HG03045 (cell line): ENCODE results near the gene IP6K3.

Experiments used
- ATAC-seq: cut with Tn5 transposase; IDR thresholded peaks from one replicate; pipeline ENCODE4 v1.9.1; 2021; ENCODE audit warnings: mild to moderate bottlenecking, moderate library complexity; ENCODE audit not compliant: unreplicated experiment

IP6K3 gene

DNA sequence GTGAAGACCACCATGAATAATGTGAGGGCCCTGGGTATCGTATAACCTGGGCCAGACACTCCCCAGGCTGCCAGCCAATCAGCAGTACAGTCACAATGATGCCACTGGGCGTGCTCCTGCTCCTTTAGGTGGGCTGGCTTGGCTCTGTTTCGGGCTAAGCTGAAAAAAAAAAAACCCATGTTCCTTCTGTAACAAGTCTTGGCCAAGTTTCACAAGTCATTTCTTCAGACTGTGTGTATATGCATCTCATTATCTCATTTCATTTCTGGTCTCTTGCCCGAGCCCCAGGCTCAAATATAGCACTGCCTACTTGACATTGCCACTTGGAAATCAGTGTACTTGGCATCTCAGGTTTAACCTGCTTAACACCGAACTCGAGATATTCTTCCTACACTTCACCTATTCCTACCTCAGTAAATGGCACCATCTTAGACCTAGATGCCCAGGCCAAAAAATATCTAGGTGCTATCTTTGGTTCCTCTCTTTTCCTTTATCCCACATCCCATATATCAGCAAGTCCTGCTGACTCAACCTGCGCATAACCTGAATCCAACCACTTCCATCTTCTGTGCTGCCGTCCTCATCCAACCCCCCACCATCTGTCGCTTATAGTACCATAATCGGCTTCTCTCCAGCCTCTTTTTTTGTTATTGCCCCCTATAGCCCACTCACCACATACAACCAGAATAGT lies 37.0 kb downstream of the IP6K3 start:
- no peak for ATAC-seq

- no peak for ATAC-seq
Observed at GRCh38 chr6:33708516-33709204, 38.0 kb downstream of the IP6K3 start.

DNA sequence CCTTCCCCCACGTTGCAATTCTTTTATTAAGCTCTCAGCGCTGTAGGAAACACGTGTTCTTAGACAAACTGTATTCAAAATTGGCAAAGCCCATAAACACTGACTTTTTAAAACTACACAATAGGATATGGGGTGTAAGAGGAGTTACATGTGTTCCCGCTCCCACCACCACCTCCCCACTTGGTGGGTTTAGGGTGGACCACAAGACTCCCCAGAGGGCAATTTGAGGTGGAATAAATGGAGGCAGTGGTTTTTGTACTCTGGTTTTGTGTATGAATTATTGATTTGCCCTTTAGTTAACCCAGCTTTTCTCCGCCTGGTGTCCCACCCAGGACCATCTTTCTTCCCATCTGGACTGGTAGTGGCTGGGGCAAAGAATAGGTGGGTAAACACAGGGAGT lies 38.9 kb downstream of the IP6K3 start:
- no peak for ATAC-seq

DNA sequence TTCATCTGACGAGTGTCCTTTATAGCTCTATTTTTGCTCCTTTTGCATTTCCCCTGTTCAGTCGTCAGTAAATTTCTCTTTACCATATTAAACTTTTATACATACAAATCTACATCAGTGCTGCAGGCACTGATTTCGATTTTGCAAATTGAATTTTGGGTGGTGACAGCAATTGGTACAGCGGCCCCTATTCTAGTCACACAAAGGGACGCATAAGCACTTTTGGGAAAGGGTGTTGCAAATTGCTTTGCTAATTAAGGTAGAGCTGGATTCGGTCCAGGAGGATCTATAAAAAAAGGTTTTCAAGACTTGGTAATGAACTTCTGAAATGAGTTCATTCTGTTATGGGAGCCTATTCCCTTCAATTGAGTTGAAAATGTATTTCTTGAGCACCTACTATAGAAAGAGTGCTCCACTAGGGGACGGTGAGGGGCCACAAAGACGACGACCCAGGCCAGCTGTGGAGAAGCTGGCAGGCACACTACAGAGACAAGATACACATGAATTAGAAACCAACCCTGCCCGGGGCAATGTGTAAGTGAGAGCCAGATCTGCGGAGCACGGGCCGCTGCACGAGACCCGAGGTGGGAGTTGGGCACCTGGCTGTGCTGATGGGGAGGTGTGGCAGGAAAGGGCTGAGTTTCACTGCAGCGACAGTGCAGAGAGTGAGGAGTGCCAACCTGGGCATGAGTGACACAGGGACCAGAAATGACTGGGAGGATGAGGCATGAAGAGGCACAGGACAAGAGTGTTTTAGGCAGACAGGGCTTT lies 40.6 kb downstream of the IP6K3 start:
- no peak for ATAC-seq

DNA sequence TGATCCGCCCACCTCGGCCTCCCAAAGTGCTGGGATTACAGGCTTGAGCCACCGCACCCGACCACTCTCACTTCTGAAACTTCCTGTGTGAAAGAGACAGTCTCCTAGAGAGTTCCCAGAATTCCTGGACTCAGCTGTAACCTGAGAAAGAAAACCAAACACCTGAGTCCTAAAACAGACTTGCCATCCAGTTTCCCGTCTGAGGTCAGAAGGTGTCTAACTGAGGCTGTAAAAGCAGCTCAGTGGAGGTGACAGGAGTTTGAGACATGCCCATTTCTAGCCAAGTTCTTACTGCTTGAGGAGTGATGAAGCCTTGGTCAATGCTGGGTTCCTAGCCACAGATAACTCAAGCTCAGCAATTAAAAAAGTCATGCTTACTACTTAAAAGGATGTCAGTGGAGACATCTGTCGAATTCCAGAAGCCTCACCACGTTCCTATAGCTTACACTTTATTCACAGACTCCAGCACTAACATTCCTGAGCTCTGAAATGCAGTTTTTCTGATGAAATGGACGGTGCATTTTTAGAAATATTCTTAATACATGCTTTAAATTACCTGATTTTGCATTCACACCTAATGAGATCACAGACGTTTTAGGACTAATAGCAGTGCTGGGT lies 41.3 kb downstream of the IP6K3 start:
- ATAC-seq, result no peak

DNA sequence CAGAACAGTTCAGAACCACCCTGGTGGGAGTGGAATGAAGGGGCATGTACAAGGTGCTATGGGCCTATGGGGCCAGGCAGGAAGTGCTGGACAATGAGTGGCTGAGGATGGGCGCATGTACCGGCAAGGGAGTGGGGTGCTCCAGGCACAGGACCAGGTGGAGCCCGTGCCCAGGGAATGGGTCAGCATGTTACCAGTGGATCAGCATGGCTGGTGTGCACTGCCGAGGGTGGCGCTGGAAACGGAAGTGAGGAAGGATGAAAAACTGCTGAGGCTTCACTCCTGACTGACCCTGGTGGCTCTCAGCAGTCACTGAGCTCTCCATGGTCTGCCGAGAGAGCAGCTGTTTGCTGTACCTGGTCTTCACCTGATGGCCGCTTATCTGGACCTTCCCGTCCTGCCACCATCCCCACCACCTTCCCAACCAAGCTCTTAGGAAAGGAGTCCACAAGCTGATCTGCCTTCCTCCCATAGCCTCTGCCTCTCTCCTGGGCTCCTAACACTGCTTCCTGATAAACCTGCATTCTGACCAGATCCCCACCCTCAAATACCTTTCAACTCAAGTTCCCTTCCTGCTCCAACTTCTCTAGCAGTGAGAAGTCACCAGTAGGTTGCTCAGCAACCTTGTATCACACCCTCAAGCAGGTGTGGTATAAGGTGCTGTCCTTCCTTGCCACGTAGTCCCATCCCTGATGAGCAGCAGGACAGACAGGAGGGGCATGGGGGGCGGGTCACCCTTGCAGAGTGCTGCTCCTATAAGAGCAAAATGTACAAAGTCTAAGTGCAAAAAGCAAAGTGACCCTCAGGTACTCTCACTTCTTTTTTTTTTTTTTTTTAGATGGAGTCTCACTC lies 42.3 kb downstream of the IP6K3 start:
- no peak for ATAC-seq

- no peak for ATAC-seq
Observed at GRCh38 chr6:33702345-33702977, 44.2 kb downstream of the IP6K3 start.

DNA sequence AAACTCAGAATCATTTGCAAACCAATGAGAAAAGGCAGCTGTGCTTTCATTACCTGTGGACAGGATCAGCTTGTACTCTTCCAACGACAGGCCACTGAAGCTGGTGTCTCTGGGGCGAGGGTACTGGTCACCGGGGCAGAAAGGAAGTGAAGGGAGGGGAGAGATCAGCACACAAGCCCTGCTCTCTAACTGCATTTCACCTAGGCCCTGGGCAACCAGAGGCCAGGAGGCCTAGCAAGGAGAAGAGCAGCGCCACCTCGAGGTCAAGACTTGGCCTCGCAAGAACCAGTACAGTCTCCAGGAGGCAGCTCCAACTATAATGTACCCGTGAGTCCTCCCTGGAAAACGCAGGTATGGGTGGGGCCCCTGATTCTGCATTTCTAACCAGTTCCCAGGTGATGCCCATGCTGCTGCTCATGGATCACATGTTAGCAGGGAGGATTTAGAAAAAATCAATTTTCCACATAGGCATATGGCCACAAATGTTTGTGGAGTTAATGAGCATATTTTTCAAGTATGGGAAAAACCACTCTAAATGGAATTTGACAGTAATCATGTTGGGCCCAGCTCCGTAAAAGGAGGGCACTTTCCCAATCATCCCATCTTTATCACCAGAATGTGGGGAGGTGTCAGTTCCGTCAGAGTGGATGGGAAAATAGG lies 46.2 kb downstream of the IP6K3 start:
- ATAC-seq, result no peak

- ATAC-seq, result no peak
Observed at GRCh38 chr6:33699739-33700138, 47.0 kb downstream of the IP6K3 start.

DNA sequence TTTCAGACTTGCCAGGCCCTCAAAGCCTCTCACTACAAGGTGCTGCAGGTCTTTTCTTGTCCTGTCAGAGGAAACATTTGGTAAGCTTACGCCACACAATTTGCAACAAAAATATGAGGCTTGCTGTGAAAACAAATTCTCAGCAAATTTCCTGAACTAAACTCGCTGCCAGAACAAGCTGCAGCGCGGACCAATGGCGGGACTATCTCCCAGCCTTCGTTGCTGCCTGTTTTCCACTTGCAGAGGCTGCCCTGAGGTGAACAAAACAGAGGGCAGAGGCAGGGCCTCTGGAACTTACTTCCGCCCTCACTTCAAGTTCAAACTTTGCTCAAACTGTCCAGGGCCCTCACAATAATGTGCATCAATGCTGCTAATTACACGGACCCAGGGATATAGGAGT lies 47.6 kb downstream of the IP6K3 start:
- ATAC-seq, result no peak

GRCh38 chr6:33698494-33698893 lies 48.2 kb downstream of the IP6K3 start:
- no peak for ATAC-seq

GRCh38 chr6:33697845-33698244 lies 48.9 kb downstream of the IP6K3 start:
- ATAC-seq, result no peak

DNA sequence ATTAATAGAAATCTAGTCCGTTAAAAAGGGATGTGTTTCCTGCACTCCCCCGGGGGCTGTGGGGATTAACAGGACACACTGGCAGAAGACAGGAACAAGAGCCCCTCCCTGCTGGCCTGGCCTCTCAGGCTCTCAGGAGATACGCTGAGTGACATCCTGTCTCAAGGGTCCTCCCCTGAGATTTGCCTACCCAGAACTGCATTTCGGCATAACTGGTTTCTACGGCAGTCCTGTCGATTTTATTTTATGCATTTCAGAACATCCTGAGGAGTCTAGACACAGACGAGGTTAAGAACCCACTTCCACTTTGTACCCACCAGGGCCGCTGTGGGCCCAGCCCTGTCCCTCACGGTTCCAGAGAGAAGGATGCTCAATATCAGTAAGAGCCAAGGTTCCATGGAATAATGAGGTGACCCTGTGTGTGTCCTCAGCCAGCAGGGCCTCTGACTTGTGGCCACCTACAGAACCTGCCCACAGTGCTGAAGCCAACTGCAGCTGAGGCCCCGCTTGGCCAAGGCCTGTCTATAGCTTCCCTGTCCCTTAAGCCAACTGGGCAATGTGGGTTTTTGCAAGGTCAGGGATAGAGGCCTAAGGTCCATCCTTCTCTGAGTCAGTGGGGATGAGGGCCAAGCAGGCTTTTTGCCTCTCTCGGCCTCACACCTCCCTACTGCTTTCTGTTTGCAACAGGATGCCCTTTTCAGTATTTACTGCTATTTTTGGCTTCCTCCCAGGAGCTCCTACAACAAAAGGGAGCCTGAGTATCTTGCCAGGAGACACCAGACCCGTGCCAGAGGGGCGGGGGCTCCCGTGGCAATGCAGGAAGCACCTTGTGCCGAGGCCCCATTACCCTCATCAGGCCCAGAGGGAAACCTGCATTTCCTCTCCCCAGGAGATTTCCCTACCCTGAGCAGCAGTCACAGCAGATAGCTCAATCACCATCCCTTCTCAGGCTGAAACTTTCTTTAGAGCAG lies 49.9 kb downstream of the IP6K3 start:
- ATAC-seq, result no peak

DNA sequence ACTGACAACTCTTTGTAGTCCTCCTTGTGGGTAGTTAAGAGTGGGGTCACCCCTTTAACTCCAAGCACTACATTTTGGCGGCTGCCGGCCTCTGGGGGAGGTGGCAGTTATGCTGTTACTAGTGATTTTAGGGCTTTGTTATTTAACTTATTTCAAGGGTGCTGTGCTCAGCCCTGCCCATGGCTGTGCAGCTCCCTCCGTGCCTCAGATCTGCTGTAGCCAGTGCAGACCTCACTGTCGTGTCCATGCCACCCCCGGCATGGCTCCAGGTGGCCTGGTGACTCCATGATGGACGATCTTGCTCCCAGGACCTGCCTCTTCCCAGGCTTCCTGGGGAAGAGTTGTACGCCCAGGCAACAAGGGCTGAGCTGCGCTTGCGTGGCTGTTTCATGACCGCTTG lies 50.6 kb downstream of the IP6K3 start:
- ATAC-seq, result no peak

- ATAC-seq, result no peak
Observed at GRCh38 chr6:33695451-33695887, 51.2 kb downstream of the IP6K3 start.

GRCh38 chr6:33694977-33695376 lies 51.7 kb downstream of the IP6K3 start:
- ATAC-seq, result no peak

GRCh38 chr6:33694401-33694931 lies 52.2 kb downstream of the IP6K3 start:
- no peak for ATAC-seq
